Loucy (cell line): ENCODE measurements around the gene DLG1.

ENCODE experiments used
- CTCF ChIP-seq: fragments of 200-600 bp; sonication (generic); conservative IDR thresholded peaks from 2 replicates; pipeline ENCODE4 v1.5.1; 2014; ENCODE audit warnings: mild to moderate bottlenecking, antibody characterized with exemption, low read length
- EZH2phosphoT487 ChIP-seq: fragments of 200-600 bp; IDR thresholded peaks from 2 replicates; pipeline ENCODE4 v1.6.1; 2018; ENCODE audit warnings: antibody characterized with exemption, mild to moderate bottlenecking, moderate library complexity, borderline replicate concordance

DNA sequence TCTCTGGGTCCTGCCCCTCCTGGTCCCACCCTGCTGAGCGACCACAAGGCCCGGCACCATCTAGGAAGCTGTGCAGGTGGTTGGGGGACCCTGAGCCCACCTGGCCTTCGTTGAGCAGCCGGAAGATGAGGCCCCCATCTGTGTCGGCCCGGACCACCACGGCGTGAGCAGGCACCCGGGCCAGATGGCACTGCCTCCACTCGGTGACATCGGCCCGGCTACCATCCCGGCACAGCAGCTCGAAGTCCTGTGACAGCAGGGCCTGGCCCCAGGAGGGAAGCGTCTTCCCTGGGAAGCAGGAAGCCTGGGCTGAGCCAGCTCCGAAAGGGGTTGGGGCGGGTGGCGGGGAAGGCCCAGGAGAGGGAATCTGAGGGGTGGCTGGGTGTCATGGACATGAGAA lies 281.4 kb downstream of the DLG1 start:
- no peak for TF ChIP-seq CTCF
- TF ChIP-seq EZH2phosphoT487, result no peak
